Prostate gland (tissue), 2 donors: ENCODE results near the gene SRBD1. TPM values are rescaled to one million over a fixed set of nuclear protein-coding genes. Genes with fewer than 3 reads are reported as not detected.

ENCODE experiments used
- DNase-seq: peaks from one replicate; pipeline ENCODE4 v3.0.0-alpha.2; 2019; ENCODE audit warnings: low spot score
- H3K27ac ChIP-seq, 2 donors: fragments of 200-600 bp; sonication (generic); 2 replicates each; pipeline ENCODE4 v1.5.1; 2017 to 2019
- H3K27me3 ChIP-seq: fragments of 200-600 bp; sonication (generic); replicated peaks from 2 replicates; pipeline ENCODE4 v1.5.1; 2019; ENCODE audit not compliant: insufficient read depth
- H3K36me3 ChIP-seq, 2 donors: fragments of 200-600 bp; sonication (generic); 1 replicate in 1 of 2; 2 replicates in 1 of 2; pipeline versions ENCODE4 v1.5.1 to v1.8.1; 2017 to 2019
- H3K4me1 ChIP-seq: fragments of 200-600 bp; sonication (generic); replicated peaks from 2 replicates; pipeline ENCODE4 v1.5.1; 2019
- H3K4me3 ChIP-seq, 2 donors: fragments of 200-600 bp; sonication (generic); 2 replicates each; pipeline ENCODE4 v1.5.1; 2017 to 2019
- H3K9me3 ChIP-seq: fragments of 200-600 bp; sonication (generic); 2 replicates; pipeline ENCODE4 v1.5.1; 2017
- CTCF ChIP-seq, 4 experiments: fragments of 200-600 bp in 2 of 4; fragments of 450-650 bp in 2 of 4; sonication (generic) in 2 of 4; IDR thresholded peaks; 1 replicate in 3 of 4; 2 replicates in 1 of 4; pipeline ENCODE4 v1.5.1; 2016 to 2019; ENCODE audit warnings: antibody characterized with exemption in 4 of 4, mild to moderate bottlenecking in 2 of 4, moderate library complexity in 2 of 4
- POLR2A ChIP-seq: fragments of 450-650 bp; IDR thresholded peaks from one replicate; pipeline ENCODE4 v1.6.1; 2016; ENCODE audit warnings: antibody characterized with exemption, mild to moderate bottlenecking
- POLR2AphosphoS5 ChIP-seq: sonication (generic); formaldehyde crosslinking; IDR thresholded peaks from one replicate; pipeline ENCODE4 v1.6.1; 2017; ENCODE audit warnings: antibody characterized with exemption
- WGBS: methylation state at CpG from one replicate; pipeline ENCODE4 v1.1.5; 2018; 5-methylcytosine and 5-hydroxymethylcytosine counted together
- intact Hi-C: fragments of 100-400 bp; cut with DNase I; formaldehyde crosslinking; loops from one replicate; pipeline ENCODE4 v1.14.2; 2022
- total RNA-seq, 2 donors: library from RNA; depleted of rRNA; stranded (reverse); fragments of >200 nt; gene quantifications; one replicate each; pipeline ENCODE4 v1.1.0, GENCODE V29; 2016

SRBD1 gene
- total RNA-seq, 2 donors from 2014 or later = 16.5 to 25.9 TPM

DNA sequence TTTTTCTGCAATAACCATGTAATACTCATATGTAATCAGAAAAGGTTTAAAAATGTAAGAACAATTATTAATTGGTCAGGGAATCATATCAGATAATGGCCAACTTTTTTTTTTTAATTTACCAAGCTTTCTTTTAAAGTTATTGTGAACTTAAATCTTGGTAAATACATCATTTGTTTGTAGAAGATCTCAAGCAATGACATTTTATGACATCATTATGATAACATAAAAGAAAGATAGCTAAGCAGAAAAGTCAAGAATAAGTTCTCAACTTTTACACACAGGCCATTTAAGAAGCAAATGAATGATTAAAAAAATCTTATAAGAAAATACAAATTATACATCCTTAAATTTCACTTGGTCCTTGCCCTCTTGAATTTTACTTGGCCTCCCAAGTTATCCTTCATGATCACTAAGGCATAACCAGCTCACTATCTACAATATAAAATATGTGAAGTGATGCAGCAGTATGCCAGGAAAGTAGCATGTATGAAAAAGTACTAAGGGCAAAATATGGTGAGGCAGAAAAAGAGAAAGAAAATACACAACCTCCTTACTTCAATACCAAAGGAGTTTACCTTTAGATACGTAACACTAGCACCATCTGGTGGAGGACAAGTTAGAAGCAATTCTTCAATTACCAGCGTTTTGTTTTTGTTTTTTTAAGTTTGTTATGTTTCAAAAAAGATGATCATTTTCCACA lies 116.6 kb downstream of the SRBD1 start:
- peak; percentile 32 for DNase-seq
- H3K4me1 ChIP-seq = no peaks in the 10 kb centered on the region
- 7% methylated on average over 2 of the region's 2 CpGs for WGBS
- no peaks in the 10 kb centered on the region for H3K36me3 ChIP-seq
- H3K27ac ChIP-seq = no peak overlapping the region
- H3K9me3 ChIP-seq = no peaks in the 10 kb centered on the region
- intact Hi-C loops = loop anchor here (1.0 to 10.0 kb wide), 2 partner anchors 330 to 513 kb away; no protein-coding TSS in a partner anchor
- TF ChIP-seq CTCF (IDR thresholded peaks at IDR 0.05) (peak; percentile 56 to 87 (median 82)), POLR2AphosphoS5 (no peak), POLR2A (no peak)
- no peak overlapping the region for H3K4me3 ChIP-seq
- no peaks in the 10 kb centered on the region for H3K27me3 ChIP-seq

DNA sequence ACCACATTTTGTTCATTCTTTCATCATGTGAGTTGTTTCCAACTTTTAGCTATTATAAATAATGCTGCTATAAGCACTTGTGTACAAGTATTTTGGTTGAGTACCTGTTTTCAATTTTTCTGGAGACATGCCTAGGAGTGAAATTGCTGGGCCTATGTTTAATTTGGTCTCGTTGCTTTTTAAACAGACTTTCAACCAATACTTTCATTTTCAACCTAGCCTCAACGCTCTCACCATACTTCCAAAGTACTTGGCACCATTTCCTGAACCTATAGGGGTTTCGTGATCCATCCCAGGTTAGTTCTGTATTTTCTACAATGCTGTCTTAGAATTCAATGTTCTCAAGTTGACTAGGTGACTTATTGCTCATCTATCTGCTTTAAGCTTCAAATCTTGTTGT lies 126.1 kb downstream of the SRBD1 start:
- 92% methylated on average over 3 of the region's 3 CpGs for WGBS
- intact Hi-C loops = no loop called here
- Histone ChIP-seq H3K36me3 (no peaks in the 10 kb centered on the region), H3K27ac (no peak overlapping the region), H3K4me3 (no peak overlapping the region), H3K4me1 (no peaks in the 10 kb centered on the region), H3K27me3 (no peaks in the 10 kb centered on the region), H3K9me3 (no peaks in the 10 kb centered on the region)
- DNase-seq = no peak
- no peak for TF ChIP-seq POLR2AphosphoS5
- TF ChIP-seq POLR2A = no peak
- no peak for TF ChIP-seq CTCF (IDR thresholded peaks at IDR 0.05)

GRCh38 chr2:45483997-45484396 lies 127.1 kb downstream of the SRBD1 start:
- intact Hi-C loops = no loop called here
- TF ChIP-seq POLR2AphosphoS5 = no peak
- TF ChIP-seq CTCF (IDR thresholded peaks at IDR 0.05) = no peak
- no peak for TF ChIP-seq POLR2A
- H3K9me3 ChIP-seq = no peaks in the 10 kb centered on the region
- H3K27ac ChIP-seq = no peak overlapping the region
- H3K36me3 ChIP-seq = no peaks in the 10 kb centered on the region
- H3K27me3 ChIP-seq = no peaks in the 10 kb centered on the region
- H3K4me1 ChIP-seq = no peaks in the 10 kb centered on the region
- DNase-seq = no peak
- H3K4me3 ChIP-seq = no peak overlapping the region

DNA sequence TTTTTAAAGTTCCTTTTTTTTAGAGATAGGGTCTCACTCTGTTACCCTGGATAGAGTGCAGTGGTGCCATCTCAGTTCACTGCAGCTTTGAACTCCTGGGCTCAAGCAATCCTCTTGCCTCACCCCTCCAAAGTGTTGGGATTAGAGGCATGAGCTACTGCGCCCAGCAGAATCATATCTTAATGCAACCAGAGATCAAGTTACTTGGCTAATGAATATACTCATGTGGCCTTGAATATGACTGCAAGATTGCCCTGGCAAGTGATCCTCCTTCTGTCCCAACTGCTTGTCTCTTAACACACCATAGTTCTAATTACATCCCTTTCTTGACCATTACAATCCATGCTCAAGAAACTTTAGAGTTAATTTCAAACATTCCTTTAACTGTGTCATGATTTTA lies 133.5 kb downstream of the SRBD1 start:
- 95% methylated on average over 1 of the region's 1 CpG for WGBS
- H3K27me3 ChIP-seq = no peaks in the 10 kb centered on the region
- H3K27ac ChIP-seq = no peak overlapping the region
- no peaks in the 10 kb centered on the region for H3K4me1 ChIP-seq
- H3K4me3 ChIP-seq = no peak overlapping the region
- no peaks in the 10 kb centered on the region for H3K9me3 ChIP-seq
- no peak for DNase-seq
- no peak for TF ChIP-seq POLR2A
- no peak for TF ChIP-seq CTCF (IDR thresholded peaks at IDR 0.05)
- TF ChIP-seq POLR2AphosphoS5 = no peak
- intact Hi-C loops = no loop called here
- no peaks in the 10 kb centered on the region for H3K36me3 ChIP-seq

DNA sequence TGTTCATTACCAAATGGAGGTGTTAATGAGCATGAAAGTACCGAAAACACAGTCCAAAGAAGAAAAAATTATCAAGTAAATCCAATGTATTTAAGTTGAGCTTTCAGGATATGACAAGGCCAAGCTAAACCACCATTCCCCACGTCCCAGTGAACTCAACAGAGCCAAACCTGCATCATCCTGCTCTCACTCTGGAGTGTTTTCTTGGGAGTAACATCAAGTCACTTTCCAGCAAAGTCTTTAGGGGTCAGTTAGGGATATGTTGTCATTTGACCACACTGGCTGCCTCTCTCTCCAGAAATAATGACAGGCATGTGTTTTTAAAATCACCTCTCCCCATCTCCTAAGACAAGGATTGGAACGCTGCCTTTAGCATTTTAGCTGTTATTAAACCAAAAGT lies 140.5 kb downstream of the SRBD1 start:
- no peak for DNase-seq
- Histone ChIP-seq H3K4me3 (no peak overlapping the region), H3K36me3 (no peaks in the 10 kb centered on the region), H3K27ac (peak overlapping the region; percentile 2 to 33), H3K27me3 (no peaks in the 10 kb centered on the region), H3K4me1 (no peaks in the 10 kb centered on the region), H3K9me3 (no peaks in the 10 kb centered on the region)
- WGBS = 62% methylated on average over 3 of the region's 3 CpGs
- intact Hi-C loops = no loop called here
- TF ChIP-seq POLR2A (no peak), CTCF (IDR thresholded peaks at IDR 0.05) (no peak), POLR2AphosphoS5 (no peak)
